GM19452 (cell line): ENCODE measurements around the gene MINPP1.

Experiments
- ATAC-seq: cut with Tn5 transposase; IDR thresholded peaks from one replicate; pipeline ENCODE4 v1.9.1; 2021; ENCODE audit not compliant: unreplicated experiment

MINPP1 gene

GRCh38 chr10:87518937-87519336, 14.2 kb downstream of the MINPP1 start:
- ATAC-seq, result no peak

DNA sequence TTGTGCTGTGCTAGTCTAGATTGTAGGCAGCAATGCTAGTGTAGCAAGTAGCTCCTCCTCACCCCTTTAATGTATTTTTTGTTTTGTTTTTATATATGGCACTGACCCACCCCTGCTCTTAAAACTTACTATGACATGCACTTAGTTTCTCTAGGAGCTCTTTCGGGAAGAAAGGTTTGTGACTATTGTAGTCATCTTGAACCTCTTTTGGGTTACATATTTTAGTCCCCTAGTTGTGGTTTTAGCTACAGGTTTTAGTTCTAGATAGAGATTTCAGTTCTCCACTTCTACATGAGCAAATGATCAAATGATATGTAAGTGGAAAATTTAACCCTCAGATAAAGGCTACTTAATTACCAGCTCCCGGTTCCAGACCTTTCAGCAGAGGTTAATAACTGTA, 14.9 kb downstream of the MINPP1 start:
- peak; percentile 49 for ATAC-seq

DNA sequence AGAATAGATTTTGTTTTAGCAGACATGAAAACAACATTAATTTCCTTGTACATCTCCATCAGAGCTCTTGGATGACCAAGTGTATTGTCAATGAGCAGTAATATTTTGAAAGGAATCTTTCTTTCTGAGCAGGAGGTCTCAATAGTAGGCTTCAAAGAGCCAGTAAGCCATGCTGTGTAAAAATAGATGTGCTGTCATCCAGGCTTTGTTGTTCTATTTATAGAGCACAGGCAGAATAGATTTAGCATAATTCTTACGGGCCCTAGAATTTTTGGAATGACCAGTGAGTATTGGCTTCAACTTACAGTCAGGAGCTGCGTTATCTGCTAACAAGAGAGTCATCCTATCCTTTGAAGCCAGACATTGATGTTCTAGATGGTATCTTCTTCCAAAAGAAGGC, 19.0 kb downstream of the MINPP1 start:
- no peak for ATAC-seq

- ATAC-seq, result no peak
These were observed 19.6 kb downstream of the MINPP1 start for GRCh38 chr10:87524296-87524695.

DNA sequence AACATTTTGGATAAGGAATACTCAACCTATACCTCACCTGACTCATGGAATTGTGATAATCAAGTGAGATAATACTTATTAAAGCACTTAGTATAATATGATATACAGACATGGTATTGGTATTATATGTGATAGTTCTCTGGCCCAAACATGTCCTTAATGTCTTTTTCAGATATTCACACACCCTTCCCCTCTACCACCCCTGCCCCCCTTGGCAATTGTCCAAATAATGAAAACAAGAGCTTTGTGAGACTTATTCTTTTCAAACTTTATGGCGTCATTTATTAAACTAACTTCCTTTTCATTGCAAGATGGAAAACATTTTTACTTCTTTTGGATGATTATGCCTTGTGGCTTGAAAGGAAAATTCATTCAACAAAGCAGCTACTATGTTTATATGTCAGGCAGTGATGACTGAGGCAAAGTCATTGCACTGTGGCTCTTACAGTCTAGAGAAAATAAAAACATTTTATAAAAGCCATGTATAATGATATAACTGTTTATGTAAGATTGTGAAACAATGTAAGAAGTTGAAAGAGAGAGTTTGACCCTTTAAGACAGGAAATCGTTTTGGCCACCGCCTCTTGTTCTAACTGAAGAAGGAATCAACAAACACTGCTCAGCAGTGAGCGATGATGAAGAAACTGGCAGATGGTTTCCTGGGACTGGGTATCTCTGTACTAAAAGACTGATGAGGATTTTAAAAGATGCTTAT, 27.4 kb downstream of the MINPP1 start:
- ATAC-seq, result no peak

- no peak for ATAC-seq
These were observed 28.0 kb downstream of the MINPP1 start for GRCh38 chr10:87532696-87533095.

GRCh38 chr10:87534173-87534858, 29.6 kb downstream of the MINPP1 start:
- peak; percentile 76 for ATAC-seq

GRCh38 chr10:87538092-87539015, 33.7 kb downstream of the MINPP1 start:
- no peak for ATAC-seq

DNA sequence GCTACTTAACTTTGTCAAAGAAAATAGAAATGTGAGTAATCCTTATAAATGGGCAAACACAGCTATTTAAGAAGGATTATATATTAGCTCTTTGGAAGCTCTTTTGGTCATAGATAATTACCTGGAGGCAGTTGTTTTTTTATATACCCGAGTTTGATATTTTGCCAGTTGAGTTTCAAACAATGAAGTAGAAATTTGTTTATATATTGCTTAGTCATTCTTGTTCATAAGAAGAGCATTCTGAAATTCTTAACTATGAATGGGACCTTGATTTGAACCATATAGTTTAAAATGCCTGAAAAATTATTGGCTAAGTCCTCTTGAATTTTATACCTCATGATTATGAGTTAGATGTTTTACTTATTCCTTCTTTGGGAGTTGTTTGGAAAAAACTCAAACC, 36.4 kb downstream of the MINPP1 start:
- no peak for ATAC-seq

DNA sequence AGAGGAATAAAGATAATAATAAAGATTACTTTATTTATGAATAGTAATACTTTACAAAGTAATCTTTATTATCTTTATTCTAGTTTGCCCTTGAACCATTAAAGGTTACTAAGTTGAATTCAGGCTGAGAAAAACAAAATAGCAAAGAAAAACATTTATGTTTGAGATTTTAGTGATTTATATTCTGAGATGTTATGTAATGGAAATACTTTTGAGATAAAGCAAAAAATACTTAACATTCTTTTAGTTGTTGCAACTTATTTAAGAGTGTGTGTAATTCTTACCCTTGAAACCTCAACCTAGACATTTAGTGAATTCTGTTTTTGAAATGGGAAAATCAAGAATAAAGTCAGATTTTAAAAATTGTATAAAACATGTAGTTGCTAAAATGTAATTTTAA, 40.0 kb downstream of the MINPP1 start:
- ATAC-seq, result no peak

DNA sequence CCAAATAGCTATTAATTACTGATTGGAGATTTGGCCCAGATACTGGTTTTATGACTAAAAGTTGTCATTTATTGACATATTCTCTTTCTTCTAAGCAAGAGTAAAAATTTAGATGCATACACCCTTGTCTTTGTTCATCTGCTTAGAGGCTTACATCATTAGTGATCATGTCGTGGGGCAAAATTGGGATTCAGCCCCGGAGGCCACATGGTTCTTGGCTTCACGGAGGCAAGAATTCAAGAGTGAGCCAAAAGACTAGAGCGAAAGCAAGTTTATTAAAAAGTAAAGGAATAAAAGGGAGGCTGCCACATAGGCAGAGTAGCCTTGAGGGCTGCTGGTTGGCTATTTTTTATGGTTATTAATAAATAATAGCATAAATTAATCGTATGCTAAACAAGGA, 41.1 kb downstream of the MINPP1 start:
- no peak for ATAC-seq

DNA sequence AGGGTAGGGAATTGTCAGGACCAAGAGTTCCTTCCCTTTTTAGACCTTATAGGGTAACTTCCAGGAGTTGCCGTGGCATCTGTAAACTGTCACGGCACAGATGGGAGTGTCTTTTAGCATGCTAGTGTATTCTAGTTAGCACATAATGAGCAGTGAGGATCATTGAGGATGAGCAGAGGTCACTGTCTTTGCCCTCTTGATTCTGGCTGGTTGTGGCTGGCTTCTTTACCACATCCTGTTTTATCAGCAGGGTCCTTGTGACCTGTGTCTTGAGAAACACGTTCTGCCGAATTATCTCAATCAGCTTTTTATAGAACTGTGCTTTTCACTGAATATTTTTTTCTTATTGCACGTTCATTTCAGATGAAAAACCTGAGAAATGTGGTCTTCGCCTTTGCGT, 41.5 kb downstream of the MINPP1 start:
- no peak for ATAC-seq

DNA sequence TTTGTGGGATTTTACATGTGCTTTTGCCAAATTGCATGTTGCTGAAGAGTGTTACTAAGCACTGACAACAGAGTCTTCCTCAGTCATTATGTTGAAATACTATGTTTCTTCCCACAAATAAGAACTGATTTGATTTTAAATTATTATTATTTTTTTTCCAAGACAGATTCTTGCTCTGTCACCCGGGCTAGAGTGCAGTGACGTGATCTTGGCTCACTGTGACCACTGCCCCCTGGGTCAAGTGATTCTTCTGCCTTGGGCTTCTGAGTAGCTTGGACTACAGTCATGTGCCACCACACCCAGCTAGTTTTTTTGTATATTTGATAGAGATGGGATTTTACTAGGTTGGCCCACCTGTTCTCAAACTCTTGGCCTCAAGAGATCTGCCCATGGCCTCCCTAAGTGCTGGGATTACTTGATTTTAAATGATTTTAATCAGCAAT, 42.3 kb downstream of the MINPP1 start:
- no peak for ATAC-seq

DNA sequence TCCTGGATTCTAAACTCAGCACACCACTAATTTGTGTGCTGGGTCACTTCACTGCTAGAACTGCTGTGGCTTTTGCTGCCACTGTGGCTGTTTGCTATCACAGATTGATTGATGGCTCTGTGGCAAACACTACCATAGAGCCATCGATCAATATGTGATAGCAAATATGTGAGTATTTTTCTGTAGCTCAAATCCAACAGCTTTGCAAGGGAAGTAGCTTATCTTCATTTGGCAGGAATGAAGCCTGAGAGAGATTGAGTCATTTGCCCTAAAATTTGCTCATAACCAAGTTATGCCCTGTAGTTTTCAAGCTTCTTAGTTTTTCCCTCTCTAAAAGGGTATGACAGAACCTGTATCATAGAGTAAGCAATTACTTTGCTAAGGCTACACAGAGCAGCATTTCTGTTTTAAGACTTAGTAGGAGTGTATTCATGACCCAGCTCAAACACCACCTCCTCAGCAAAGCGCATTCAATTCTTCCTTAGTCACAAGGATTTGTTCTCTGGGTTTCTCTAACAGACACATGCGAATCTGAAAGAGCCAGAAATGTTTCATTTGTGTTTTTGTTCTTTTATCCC, 43.1 kb downstream of the MINPP1 start:
- ATAC-seq, result no peak

DNA sequence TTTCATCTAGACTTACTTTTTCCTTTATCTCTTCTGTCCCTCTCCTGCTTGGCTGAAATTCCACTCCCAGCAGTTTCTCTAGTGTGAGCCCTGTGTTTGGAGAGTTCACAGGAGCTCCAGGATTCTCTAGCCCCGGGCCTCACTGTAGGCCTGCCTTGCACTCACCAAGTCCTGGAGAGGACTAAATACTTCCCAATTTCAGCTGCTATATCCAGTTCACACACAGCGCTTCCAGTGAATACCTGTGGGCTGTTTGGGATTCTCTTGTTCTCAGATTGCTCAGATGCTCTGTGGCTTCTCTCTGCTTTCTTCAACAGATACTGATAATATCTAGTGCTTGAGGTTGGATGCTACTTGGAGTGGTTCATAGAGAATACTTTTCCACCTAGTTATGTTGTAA, 46.0 kb downstream of the MINPP1 start:
- no peak for ATAC-seq

GRCh38 chr10:87551326-87551725, 46.6 kb downstream of the MINPP1 start:
- no peak for ATAC-seq

- no peak for ATAC-seq
These were observed 47.7 kb downstream of the MINPP1 start for GRCh38 chr10:87552248-87552929.

DNA sequence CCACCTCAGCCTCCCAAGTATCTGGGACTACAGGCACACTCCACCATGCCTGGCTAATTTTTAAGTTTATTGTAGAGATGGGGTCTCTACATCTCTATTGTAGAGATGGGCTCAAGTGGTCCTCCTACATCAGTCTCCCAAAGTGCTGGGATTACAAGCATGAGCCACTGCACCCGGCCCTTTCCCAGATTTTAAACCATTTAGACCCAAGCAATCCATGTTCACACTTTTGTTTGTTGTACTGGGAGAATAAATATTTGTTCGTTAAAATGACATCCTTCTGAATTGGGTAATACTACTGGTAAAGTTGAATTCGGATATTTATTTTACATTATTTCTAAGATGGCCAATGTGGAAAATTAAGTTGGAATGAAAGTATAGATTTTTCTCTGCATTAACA, 52.7 kb downstream of the MINPP1 start:
- no peak for ATAC-seq

GRCh38 chr10:87558333-87558732, 53.6 kb downstream of the MINPP1 start:
- no peak for ATAC-seq

GRCh38 chr10:87559392-87559791, 54.7 kb downstream of the MINPP1 start:
- no peak for ATAC-seq
